Prostate gland (tissue), 2 donors: ENCODE measurements around the gene ROGDI.

Source experiments
- CTCF ChIP-seq, 4 experiments: fragments of 200-600 bp in 2 of 4; fragments of 450-650 bp in 2 of 4; sonication (generic) in 2 of 4; IDR thresholded peaks; 1 replicate in 3 of 4; 2 replicates in 1 of 4; pipeline ENCODE4 v1.5.1; 2016 to 2019; ENCODE audit warnings: antibody characterized with exemption in 4 of 4, mild to moderate bottlenecking in 2 of 4, moderate library complexity in 2 of 4
- POLR2A ChIP-seq: fragments of 450-650 bp; IDR thresholded peaks from one replicate; pipeline ENCODE4 v1.6.1; 2016; ENCODE audit warnings: antibody characterized with exemption, mild to moderate bottlenecking

- TF ChIP-seq CTCF (IDR thresholded peaks at IDR 0.05) (no peak), POLR2A (no peak)
These were observed 13.9 kb downstream of the ROGDI start for GRCh38 chr16:4788489-4788889.
